ENCODE measurements around the gene CAMKV. TPM values are rescaled to one million over a fixed set of nuclear protein-coding genes. Genes with fewer than 3 reads are reported as not detected.
"Not testable (repeated sequence)": the region's sequence is repeated elsewhere in the genome, so short reads cannot be mapped to it uniquely, and the experiment has no call there.

The CAMKV gene
- total RNA-seq, 1 donor from 2014 or later, result not detected

DNA sequence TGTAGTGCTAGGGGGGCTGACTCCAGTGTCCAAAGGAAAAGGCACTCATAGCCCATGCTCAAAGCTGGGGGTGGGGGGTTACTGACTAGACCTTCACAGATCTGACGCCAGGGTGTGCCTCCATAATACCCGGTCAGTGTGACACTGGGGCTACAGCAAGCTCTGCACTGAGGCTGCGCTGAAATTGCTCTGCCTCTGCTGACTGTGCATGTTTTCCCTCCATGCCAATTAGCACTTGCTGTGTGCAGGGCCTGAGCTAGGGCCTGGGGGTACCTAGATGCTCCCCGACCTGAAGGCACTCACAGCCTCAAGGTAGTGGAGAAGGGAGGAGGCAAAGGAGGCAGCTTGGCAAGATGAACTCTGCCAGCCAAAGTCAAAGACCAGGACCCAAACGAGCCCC is 5.2 kb downstream of the CAMKV start:
- intact Hi-C loops (cut with micrococcal nuclease), result no loop called here
- no peak for ATAC-seq
- no peak for DNase-seq

DNA sequence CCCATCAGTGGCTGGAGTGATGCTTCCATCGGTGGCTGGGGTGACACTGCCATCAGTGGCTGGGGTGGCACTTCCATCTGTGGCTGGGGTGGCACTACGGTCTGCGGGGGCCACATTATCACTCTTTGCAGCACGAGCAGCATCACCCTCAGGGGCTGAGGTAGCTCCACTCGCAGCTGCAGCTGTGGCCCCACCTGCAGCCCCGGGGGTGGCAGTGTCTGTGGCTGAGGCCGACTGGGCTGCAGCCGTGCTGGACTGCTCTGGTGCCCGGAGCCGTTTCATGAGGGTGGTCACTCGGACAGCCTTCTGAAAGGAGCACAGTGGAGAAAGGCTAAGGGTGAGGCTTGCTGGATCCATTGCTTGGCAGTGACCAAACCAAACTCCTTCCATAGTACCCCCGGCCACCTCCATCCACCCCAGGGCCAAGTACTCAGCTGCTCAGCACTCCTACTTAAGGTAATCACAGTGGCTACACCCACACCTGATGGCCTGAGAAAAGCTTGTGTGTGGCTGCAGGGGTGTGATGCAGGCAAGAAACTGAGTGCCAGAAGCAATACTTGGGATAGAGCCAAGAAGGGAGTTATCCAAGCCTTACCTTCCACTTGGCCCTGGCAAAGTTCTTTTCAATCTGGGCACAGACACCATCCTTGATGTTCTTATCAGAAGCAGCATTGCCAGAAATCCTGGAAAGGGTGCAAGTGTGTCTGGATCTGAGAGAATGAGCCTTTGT is 10.0 kb downstream of the CAMKV start:
- intact Hi-C loops (cut with micrococcal nuclease), result no loop called here
- DNase-seq (no peak), ATAC-seq (no peak)

DNA sequence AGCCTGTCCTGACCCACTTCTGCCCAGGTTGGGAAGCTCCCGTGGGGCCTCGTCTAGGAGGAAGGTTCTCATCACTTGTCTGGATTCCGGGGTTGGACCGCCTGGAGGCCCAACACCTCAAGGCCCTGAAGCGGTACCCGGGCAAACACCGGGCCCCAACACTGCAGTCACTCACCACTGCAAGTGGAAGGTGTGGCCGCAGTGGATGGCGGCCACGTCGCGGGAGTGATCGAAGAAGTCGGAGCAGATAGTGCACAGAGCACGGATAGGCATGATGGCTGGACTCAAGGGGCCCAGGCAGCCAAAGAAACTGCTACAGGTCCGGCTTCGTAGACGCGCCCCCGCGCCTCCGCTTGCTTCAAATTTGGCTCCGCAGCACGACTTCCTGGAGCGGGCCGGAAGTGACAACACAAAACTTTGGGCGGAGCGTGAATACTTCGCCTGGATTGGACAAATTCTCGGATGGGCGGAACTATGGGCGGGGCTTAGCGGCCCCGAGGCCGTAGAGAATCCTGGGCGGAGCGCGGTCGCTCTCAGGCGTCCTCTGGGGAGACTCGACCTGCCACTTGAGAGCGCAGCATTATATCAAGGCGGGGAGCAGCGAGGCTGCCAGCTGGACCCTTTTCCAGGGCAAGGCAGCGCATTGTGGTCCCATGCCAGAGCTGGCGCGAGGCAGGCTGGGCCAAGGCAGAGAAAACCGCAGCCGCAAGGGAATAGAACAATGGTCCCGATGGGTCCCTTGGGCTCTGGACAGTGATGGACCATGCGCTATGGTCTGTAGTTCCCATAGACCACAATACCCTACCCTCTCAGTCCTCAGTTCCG is 13.3 kb downstream of the CAMKV start, which contains the start of gene TRAIP:
TSS of gene TRAIP (minus strand) at position 384 of the 825 bp plus-strand sequence. CDS start at position 273, 111 bp downstream.
- DNase-seq (peak; percentile 95), ATAC-seq (peak; percentile 100)
- intact Hi-C loops (cut with micrococcal nuclease), result no loop called here

DNA sequence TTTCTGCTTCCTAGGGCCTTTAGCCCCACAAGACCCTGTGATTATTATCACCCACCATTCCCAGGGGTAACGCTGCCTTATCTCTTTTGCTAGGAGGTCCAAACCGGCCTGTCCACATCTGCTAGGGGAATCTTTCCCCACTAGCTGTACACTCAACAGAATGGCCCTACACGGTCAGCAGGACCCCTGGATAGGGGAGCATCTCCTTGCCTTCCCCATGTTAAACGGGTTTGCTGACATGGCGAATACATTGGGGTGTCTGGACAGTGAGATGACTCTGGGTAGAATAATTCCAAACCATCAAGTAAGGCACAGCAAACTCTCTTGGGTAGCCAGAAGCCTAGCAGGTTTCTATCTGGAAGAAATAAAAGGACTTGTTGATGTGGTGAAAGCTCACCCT is 14.0 kb downstream of the CAMKV start:
- ATAC-seq (no peak), DNase-seq (no peak)
- intact Hi-C loops (cut with micrococcal nuclease), result no loop called here

DNA sequence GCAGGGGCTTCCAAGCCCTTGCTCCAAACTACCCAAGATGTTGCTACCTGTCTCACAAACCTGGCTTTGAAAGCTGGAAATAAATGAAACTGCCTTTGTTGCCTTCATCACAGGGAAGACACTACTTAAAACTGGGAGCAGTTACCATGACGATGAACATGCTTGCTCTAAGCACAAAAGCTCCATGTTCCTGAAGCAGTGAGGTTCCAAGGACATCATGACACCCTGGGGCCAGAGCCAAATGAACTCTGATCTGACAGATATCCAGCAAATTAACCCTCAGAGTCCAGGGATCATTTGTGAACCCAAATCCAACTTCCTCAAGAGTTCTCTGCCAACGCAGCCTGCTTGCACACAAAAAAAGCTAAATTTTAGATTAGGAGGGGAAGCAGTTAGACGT is 24.0 kb downstream of the CAMKV start:
- ATAC-seq, result no peak
- DNase-seq, result no peak
- intact Hi-C loops (cut with micrococcal nuclease), result no loop called here

DNA sequence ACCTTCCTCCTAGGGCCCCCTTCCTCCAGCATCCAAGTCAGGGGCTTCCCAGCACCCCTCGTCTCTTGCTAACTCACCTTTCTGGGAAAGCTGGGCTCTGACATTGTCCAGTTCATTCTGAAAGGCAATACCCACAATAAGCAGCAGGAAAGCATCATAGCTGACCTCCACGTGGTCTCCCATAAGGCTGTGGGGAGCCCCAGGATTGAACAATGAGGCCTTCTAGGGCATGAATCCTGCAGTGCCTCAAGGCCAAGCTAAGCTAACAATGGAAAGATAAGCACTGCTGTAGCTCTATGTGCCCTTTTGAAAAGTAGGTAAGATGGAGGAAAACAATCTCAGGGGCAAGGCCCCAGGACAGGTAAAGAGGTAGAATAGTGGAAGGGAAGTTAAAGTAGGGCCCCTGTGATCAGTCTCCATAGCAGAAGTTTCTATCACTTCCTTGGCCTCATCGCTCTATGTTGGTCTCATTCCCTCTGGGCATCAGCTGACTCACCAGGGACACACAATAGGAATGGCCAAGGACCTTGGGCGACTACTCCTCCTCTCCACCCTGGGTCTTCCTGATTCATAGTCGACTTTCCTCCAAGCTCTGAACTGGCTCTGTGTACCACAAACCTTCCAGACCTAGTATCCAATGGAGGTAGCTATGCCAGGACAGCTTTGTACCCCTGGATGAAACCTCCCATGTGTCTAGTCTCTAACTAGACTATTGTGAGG is 25.1 kb downstream of the CAMKV start:
- no peak for ATAC-seq
- intact Hi-C loops (cut with micrococcal nuclease), result loop anchor here (5.0 kb wide), 1 partner anchor 42 kb away; the partner anchor contains the start of gene INKA1
- DNase-seq, result no peak

DNA sequence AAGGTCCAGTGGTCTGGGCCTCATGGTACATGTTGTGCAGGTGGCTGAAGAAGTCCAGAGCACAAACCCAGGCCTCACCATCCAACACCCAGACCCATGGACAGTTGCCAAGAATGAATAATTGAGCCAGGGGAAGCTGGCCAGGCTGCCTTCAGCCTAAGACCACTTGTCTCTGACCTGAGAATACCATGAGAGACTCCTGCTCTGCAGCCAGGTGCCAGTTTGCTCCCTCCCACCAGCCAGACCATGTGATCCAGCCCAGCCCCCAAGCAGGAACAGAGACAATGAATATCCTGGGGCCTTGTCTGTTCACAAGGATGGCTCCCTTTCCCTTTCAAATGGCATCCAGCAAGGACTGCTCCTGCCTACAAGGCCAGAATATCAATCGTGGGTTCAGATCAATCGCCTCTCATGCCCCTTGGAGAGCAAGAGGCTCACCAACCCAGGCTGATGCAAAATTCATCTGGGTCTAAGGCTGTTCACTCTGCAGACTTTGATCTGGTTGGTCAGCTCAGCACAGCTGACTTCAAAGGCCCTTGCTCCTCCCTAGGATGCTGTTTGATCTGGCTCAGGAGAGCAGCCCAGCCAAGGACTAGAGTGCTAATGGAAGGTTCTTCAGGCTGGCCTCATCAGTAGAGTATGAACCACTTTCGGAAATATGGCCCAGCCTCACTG is 26.7 kb downstream of the CAMKV start:
- intact Hi-C loops (cut with micrococcal nuclease), result loop anchor here (5.0 kb wide), 1 partner anchor 41 kb away; the partner anchor contains the start of gene INKA1
- ATAC-seq (peak; percentile 38), DNase-seq (peak; percentile 30)

DNA sequence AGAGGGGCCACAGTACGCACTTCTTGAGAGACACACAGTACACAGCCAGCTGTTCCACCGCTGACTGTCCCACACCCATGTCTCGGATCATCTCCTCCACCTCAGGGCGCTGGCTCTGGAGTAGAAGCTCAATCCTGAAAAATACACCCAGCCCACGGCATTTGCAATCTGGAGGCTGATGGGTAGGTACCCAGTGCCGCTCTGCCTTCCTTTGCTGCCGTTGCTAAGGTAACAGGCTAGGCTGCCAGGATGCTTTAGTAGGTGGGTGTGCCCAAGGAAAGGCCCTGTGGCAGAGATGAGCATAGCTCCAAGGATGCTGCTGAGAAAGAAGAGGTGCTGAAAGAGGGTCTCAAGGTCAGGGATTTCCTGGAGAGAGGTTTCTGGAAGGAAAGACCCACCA is 27.9 kb downstream of the CAMKV start:
- ATAC-seq, result no peak
- intact Hi-C loops (cut with micrococcal nuclease), result loop anchor here (5.0 kb wide), 1 partner anchor 40 kb away; the partner anchor contains the start of gene INKA1
- DNase-seq, result no peak

DNA sequence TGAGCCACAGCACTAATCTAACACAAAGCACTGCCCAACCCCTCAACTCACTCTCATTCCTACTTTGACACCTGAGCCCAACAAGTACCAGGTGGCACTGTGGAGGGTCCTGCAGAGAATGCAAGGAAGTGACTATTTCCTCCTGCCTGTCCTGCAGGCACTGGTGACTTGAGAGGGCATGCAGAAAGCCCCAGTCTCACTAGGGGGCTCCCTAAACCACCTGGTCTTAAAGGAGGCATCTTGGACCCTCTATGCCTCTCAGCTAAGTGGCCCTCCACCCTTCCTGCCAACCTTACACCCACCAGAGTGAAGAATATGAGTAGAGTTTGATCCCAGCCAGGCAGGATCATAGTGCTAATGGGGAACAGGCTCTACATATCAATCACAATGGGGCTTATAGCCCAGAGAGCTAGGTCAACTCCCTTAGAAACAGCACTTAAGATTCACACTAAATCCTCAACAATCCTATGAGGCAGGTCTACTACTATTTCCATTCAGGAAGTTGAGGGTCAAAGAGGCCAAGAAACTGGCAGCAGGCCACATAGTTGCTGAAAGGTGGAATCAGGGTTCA is 28.5 kb downstream of the CAMKV start:
- intact Hi-C loops (cut with micrococcal nuclease), result loop anchor here (5.0 kb wide), 1 partner anchor 39 kb away; the partner anchor contains the start of gene INKA1
- DNase-seq, result no peak
- no peak for ATAC-seq

DNA sequence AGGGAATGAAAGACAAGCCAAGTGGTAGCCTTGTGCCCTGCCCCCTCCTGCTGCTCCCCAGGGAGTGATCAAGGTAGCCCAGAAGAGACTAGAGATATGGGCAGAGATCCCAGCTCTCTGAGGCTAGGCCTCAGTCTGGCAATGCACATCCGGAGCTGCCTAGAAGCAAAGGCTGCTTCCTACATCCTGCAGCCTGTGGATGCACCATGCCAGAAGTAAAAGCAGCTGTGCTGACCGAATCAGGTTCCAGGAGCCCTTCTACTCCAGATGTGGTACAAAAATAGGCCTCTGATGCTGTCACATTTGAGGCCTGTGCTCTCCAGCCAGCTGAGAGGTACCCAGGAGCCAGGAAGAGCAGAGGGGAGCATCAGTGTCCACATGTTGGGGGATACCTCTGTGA is 29.3 kb downstream of the CAMKV start:
- ATAC-seq (peak; percentile 5), DNase-seq (no peak)
- intact Hi-C loops (cut with micrococcal nuclease), result loop anchor here (5.0 kb wide), 1 partner anchor 38 kb away; the partner anchor contains the start of gene INKA1

DNA sequence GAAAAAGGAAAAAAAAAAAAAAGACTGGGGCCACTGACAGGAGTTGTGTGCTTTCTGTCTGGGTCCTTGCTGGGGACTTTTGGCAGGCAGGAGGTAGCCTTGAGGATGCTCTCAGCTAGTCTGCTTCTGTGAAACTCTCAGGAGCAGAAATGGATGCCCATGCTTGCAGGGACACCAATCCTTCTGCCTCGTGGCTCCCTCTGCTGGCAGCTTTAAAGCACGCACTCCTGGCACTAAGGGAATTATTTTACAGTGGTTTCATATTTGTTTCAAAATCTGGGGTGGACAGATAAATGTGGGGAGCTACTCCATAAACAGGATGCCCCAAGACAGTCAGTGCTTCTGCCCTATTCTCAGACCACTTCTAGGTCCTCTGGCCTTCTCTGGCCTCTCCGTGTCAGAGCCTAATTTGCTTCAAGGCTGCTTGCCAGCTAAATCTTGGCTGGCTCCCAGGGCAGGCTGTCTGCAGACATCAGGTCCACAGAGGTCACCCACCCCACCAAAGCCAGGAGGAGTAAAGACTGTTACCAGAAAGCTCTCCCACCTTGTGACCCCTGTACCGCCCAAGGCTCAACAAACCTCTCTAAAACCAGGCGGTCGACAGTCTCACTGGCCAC is 30.4 kb downstream of the CAMKV start:
- DNase-seq (peak; percentile 87), ATAC-seq (peak; percentile 90)
- intact Hi-C loops (cut with micrococcal nuclease), result no loop called here

DNA sequence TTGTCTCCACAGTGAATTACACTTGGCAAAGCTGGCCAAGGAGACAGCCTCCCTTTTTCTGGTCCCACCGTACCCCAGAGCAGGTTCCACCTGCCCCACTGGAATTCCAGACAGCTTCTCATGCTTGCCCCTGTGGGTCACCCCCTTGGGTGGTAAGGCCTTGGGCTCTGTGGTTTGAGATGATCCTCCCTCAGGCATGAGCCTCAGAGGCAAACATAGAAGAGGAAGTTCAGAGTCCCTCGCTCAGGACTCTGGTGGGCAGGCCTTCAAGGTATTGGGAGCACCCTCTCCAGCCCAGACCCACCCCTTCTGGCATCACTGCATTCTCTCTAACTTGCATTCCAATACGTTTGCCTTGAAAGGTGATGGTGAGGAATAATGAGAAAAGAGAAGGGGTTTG is 38.4 kb downstream of the CAMKV start:
- intact Hi-C loops (cut with micrococcal nuclease), result no loop called here
- ATAC-seq (no peak), DNase-seq (no peak)

DNA sequence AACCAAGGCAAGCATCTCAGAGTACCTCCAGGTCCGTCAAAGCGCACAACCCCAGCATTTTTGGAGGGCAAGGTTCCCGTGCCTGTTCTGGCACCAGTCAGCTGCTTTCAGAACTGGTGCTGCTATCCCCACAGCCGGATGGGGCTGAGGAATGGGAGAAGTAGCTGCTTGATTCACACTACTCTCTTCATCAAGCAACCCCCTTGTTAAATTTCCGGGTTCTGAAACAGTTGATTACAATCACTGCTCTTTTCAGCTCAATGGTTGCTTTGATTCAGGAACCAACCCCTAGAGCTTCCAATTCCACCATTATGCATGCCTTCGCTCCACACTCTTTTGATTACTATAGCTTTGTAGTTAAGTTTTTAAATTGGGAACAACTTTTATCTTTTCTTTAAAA is 43.7 kb downstream of the CAMKV start:
- intact Hi-C loops (cut with micrococcal nuclease), result no loop called here
- DNase-seq (no peak), ATAC-seq (no peak)

DNA sequence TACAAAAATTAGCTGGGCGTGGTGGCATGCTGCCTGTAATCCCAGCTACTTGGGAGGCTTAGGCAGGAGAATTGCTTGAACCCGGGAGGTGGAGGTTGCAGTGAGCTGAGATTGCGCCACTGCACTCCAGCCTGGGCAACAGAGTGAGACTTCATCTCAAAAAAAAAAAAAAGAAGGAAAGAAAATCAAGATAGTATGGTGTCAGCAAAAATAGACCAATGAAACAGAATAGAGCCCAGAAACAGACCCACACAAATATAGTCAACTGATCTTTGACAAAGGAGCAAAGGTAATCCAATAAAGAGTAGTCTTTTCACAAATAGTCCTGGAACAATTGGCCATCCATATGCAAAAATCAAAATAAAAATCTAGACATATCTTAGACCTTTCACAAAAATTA is 46.6 kb downstream of the CAMKV start:
- DNase-seq; intact Hi-C loops (cut with micrococcal nuclease); ATAC-seq: not testable (repeated sequence)

DNA sequence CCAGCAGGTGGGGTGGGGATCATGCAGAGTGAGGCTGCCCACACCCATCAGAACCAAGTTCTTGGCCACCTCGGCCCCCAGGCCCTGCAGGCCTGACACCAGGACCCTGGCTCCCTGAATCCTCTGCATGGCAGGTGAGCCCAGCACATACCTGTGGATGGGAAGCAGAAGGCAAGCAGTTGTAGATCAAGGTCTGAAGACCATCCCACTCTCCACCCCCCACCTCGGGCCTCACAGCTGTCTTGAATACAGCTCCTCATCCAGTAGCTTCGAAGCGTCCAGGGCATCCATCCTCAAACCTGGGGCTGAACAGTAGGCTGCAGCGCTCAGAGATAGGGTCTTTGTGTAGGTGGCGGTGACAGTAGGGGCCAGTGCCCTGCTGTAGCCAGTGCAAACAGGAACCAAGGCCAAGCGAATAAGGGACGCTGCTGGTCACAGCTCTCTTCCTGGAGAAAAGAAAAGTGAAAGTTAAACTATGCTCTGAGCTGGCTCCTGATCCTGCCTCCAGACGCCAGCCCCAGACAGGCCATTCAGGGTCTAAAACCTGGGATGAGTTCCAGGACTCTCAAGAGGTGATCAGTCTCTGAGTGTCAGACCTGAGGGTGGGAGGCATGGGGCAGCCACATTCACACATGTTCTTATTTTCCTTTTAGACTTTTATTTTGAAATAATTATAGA is 56.1 kb downstream of the CAMKV start, which contains the start of gene UBA7:
TSS of gene UBA7 (minus strand) at position 457 of the 678 bp plus-strand sequence. CDS start at position 291, 166 bp downstream.
- DNase-seq (peak; percentile 74), ATAC-seq (peak; percentile 95)
- intact Hi-C loops (cut with micrococcal nuclease), result no loop called here

DNA sequence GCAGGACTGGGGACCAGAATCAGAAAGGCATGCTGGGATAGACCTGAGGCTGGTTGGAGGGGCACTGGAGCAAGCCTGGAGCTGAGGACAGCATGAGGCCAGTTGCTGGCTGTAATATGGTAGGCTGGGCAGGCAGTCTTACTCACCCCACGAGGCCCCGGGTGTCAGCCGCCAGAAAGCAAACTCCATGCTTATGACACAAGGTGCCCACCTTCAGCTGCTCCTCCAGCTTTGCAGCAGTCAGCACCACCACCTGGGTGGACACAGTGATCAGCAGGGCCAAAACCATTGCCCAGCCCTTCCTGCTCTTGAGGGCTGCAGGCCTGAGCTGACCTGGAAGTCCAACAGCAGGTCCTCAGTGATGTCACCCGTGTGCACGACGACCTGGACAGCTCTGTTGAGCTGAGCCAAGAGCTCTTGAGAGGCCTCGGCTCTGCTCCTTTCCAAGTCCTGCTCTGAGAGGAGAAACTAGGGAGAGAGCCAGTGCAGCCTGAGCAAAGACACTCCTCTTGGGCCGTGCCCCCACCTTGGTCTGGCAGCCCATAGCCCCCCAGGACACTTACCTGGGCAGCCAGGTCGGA is 56.7 kb downstream of the CAMKV start:
- DNase-seq (peak; percentile 37), ATAC-seq (peak; percentile 68)
- intact Hi-C loops (cut with micrococcal nuclease), result no loop called here
